Gastrocnemius medialis (tissue), 4 donors: ENCODE data around the gene LEKR1.

Source experiments
- POLR2A ChIP-seq, 2 donors: fragments of 450-650 bp; IDR thresholded peaks; one replicate each; pipeline ENCODE4 v1.6.1; 2017; ENCODE audit warnings: antibody characterized with exemption in 2 of 2, mild to moderate bottlenecking in 2 of 2, moderate library complexity in 2 of 2
- TF ChIP-seq, protein P1 (sequence below), 5 experiments: fragments of 450-650 bp in 3 of 5; fragments of 200-600 bp in 2 of 5; sonication (generic) in 2 of 5; IDR thresholded peaks in 4 of 5; conservative IDR thresholded peaks in 1 of 5; 1 replicate in 4 of 5; 2 replicates in 1 of 5; pipeline ENCODE4 v1.5.1; 2016 to 2019; ENCODE audit warnings: antibody characterized with exemption in 5 of 5, mild to moderate bottlenecking in 3 of 5, moderate library complexity in 3 of 5

DNA sequence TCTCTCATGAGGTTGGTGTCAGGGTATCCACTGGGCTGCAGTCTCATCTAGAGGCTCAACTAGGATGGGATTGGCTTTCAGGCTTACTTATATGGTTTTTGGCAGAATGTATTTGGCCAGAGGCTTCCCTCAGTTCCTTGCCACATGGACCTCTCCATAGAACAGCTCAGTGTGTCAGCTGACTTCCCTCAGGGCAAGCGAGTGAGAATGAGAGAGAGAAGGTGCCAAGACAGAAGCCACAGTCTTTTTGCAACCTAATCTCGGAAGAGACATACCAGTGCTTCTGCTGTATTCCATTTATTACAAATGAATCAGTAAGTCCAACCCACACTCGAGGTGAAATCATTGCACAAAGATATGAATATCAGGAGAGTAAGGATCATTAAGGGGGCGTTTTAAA lies 204.6 kb downstream of the LEKR1 start:
- TF ChIP-seq POLR2A (IDR thresholded peaks at IDR 0.05): no peak
- TF ChIP-seq, protein P1, sequence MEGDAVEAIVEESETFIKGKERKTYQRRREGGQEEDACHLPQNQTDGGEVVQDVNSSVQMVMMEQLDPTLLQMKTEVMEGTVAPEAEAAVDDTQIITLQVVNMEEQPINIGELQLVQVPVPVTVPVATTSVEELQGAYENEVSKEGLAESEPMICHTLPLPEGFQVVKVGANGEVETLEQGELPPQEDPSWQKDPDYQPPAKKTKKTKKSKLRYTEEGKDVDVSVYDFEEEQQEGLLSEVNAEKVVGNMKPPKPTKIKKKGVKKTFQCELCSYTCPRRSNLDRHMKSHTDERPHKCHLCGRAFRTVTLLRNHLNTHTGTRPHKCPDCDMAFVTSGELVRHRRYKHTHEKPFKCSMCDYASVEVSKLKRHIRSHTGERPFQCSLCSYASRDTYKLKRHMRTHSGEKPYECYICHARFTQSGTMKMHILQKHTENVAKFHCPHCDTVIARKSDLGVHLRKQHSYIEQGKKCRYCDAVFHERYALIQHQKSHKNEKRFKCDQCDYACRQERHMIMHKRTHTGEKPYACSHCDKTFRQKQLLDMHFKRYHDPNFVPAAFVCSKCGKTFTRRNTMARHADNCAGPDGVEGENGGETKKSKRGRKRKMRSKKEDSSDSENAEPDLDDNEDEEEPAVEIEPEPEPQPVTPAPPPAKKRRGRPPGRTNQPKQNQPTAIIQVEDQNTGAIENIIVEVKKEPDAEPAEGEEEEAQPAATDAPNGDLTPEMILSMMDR (IDR thresholded peaks at IDR 0.05 in 4 of 5, conservative IDR thresholded peaks at IDR 0.05 in 1 of 5): no peak
